BLaER1 (cell line): ENCODE measurements around the gene IL36G.

Experiments
- H3K27ac ChIP-seq: shearing (Covaris generic); formaldehyde crosslinking; 2 replicates; pipeline ENCODE4 v1.8.1; 2022
- H3K27me3 ChIP-seq: shearing (Covaris generic); formaldehyde crosslinking; 2 replicates; pipeline ENCODE4 v1.8.1; 2022
- H3K36me3 ChIP-seq: shearing (Covaris generic); formaldehyde crosslinking; 2 replicates; pipeline ENCODE4 v1.8.1; 2022
- H3K4me1 ChIP-seq: shearing (Covaris generic); formaldehyde crosslinking; 2 replicates; pipeline ENCODE4 v1.8.1; 2022
- H3K4me2 ChIP-seq: shearing (Covaris generic); formaldehyde crosslinking; 2 replicates; pipeline ENCODE4 v1.8.1; 2022
- H3K4me3 ChIP-seq: shearing (Covaris generic); formaldehyde crosslinking; 2 replicates; pipeline ENCODE4 v1.8.1; 2022
- H3K9ac ChIP-seq: shearing (Covaris generic); formaldehyde crosslinking; 2 replicates; pipeline ENCODE4 v1.8.1; 2022
- H3K9me3 ChIP-seq: shearing (Covaris generic); formaldehyde crosslinking; 2 replicates; pipeline ENCODE4 v1.8.1; 2022
- H4K20me1 ChIP-seq: shearing (Covaris generic); formaldehyde crosslinking; 2 replicates; pipeline ENCODE4 v1.8.1; 2022
- Cebpa-rat ChIP-seq: shearing (Covaris generic); IDR thresholded peaks from 2 replicates; pipeline ENCODE4 v1.8.1; 2022

Gene IL36G

DNA sequence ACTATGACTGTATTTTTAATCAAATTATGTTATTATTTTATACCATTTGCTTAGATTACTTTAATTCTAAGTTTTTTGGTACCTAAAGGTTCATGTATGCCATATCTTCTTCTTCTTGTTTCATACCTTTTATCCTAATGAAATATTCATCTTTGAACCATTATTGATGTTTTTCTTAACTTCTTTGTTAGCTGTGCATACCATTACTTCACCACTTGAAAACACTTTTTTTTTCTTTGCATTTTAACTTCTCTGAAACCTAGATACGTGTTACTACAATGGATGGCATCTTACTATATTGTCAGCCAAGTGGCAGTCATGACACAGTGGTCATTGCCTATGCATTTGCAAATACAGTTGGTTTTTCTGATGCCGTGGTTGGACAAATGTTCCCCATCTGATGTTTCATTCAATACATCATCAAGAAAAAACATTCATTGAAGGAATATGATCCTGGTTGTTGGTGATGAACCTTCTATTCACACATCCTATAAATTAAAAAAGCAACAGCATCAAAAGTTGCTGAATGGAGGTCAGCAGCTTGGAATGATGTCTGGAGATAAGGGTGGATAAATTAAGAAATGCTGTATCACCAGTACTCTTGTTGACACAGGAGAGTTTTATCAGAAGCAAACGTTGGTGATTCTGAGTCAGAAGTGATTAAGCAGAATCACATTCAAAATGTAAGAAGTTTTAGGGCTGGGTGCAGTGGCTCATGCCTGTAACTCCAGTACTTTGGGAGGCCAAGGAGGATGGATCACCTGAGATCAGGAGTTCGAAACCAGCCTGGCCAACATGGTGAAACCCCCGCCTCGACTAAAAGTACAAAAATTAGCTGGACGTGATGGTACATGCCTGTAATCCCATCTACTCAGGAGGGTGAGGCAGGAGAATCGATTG lies 34.9 kb downstream of the IL36G start:
- Histone ChIP-seq H3K27ac (no peak overlapping the region), H3K9ac (no peak overlapping the region), H3K4me1 (no peaks in the 10 kb centered on the region), H3K4me2 (no peak overlapping the region), H3K27me3 (no peaks in the 10 kb centered on the region), H4K20me1 (no peaks in the 10 kb centered on the region), H3K9me3 (no peaks in the 10 kb centered on the region), H3K36me3 (no peaks in the 10 kb centered on the region), H3K4me3 (no peak overlapping the region)
- no peak for TF ChIP-seq Cebpa-rat

- H3K4me2 ChIP-seq: no peak overlapping the region
- H3K4me3 ChIP-seq: no peak overlapping the region
- H3K36me3 ChIP-seq: no peaks in the 10 kb centered on the region
- no peaks in the 10 kb centered on the region for H4K20me1 ChIP-seq
- no peak overlapping the region for H3K9ac ChIP-seq
- H3K27ac ChIP-seq: no peak overlapping the region
- H3K9me3 ChIP-seq: no peaks in the 10 kb centered on the region
- H3K4me1 ChIP-seq: no peaks in the 10 kb centered on the region
- TF ChIP-seq Cebpa-rat: no peak
- H3K27me3 ChIP-seq: no peaks in the 10 kb centered on the region
Observed at GRCh38 chr2:113013336-113013661, 35.5 kb downstream of the IL36G start.

- H3K9ac ChIP-seq: no peak overlapping the region
- H4K20me1 ChIP-seq: no peaks in the 10 kb centered on the region
- no peaks in the 10 kb centered on the region for H3K27me3 ChIP-seq
- H3K4me1 ChIP-seq: no peaks in the 10 kb centered on the region
- peaks cover 4% of the 10 kb centered on the region; the same call in 1 of the 2 replicates for H3K9me3 ChIP-seq
- TF ChIP-seq Cebpa-rat: no peak
- H3K4me2 ChIP-seq: no peak overlapping the region
- H3K27ac ChIP-seq: no peak overlapping the region
- no peaks in the 10 kb centered on the region for H3K36me3 ChIP-seq
- no peak overlapping the region for H3K4me3 ChIP-seq
Observed at GRCh38 chr2:113014067-113014466, 36.3 kb downstream of the IL36G start.

DNA sequence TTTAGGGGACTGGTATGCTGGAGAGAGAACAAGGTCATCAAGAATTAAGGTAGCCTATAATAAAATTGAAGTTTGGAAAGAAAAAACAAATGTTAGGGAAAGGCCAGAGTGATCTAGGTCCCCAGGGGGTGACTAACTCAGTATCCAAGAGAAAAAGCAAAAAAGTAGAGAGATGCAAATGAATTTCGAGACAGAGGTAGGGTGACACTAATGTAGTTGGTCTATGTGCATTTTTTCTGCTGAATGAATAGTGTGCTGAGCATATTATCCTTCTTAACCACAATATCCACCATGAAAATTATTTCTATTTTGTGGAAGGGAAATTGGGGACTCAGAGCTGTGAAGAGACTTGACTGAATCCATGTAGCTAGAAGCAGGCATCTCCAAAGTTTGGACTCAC lies 37.2 kb downstream of the IL36G start:
- TF ChIP-seq Cebpa-rat: no peak
- H3K36me3 ChIP-seq: no peaks in the 10 kb centered on the region

DNA sequence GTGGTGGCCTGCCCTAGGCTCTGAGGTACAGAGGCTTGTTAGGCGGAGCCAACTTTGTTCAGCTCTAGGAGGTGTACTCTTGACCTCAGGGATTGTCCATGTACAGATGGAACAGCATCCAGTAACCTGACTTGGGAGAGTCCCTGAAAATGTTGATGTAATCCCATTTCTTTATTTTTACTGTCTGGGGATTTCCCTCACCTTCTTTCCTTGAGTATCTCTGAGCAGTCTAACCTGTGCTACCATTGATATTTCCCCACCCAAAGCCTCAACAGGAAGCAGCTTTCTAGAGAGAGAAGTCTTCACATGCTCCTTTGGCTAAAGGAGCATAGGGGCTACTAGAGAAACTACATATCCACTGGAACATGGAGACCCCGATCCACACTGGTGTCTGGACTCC lies 37.8 kb downstream of the IL36G start:
- Histone ChIP-seq H3K36me3 (no peaks in the 10 kb centered on the region), H4K20me1 (no peaks in the 10 kb centered on the region)

More for the DNA sequence above, 37.2 kb downstream of the IL36G start:
- H3K9ac ChIP-seq: no peak overlapping the region
- H4K20me1 ChIP-seq: no peaks in the 10 kb centered on the region
- peaks cover 4% of the 10 kb centered on the region; the same call in 1 of the 2 replicates for H3K9me3 ChIP-seq
- H3K4me2 ChIP-seq: no peak overlapping the region
- no peaks in the 10 kb centered on the region for H3K27me3 ChIP-seq
- H3K27ac ChIP-seq: no peak overlapping the region
- no peaks in the 10 kb centered on the region for H3K4me1 ChIP-seq
- no peak overlapping the region for H3K4me3 ChIP-seq

DNA sequence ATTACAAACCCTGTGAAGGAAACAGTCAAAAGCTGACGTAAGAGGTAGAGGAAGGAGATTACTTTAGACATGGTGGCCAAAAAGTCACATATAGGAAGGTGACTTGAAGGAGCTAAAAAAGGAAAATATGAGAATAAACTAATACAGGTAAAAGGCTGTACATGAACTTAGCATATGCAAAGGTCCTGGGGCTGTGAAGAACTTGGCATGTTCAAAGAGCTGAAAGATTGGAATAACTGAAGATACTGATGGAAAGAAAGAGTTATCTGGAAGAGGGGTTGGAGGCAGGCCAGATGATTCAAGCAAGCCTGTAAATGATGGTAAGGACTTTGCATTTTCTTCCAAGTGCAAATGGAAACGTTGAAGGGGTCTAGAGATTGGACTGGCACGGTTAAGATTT lies 40.7 kb downstream of the IL36G start:
- TF ChIP-seq Cebpa-rat: no peak
- Histone ChIP-seq H3K36me3 (no peaks in the 10 kb centered on the region), H3K9me3 (peaks cover 4% of the 10 kb centered on the region; the same call in 1 of the 2 replicates), H3K4me1 (no peaks in the 10 kb centered on the region), H3K27ac (no peak overlapping the region), H3K27me3 (no peaks in the 10 kb centered on the region), H3K4me2 (no peak overlapping the region), H3K9ac (no peak overlapping the region), H3K4me3 (no peak overlapping the region), H4K20me1 (no peaks in the 10 kb centered on the region)

More for the DNA sequence above, 37.8 kb downstream of the IL36G start:
- H3K27me3 ChIP-seq: no peaks in the 10 kb centered on the region
- no peak overlapping the region for H3K27ac ChIP-seq
- no peak overlapping the region for H3K4me3 ChIP-seq
- no peak overlapping the region for H3K9ac ChIP-seq
- H3K9me3 ChIP-seq: peaks cover 4% of the 10 kb centered on the region; the same call in 1 of the 2 replicates
- H3K4me1 ChIP-seq: no peaks in the 10 kb centered on the region
- TF ChIP-seq Cebpa-rat: no peak
- no peak overlapping the region for H3K4me2 ChIP-seq

- Histone ChIP-seq H3K4me2 (no peak overlapping the region), H4K20me1 (no peaks in the 10 kb centered on the region), H3K9ac (no peak overlapping the region), H3K4me1 (peaks cover 6% of the 10 kb centered on the region; the same call in 1 of the 2 replicates), H3K9me3 (peaks cover 4% of the 10 kb centered on the region; the same call in 1 of the 2 replicates), H3K27ac (no peak overlapping the region), H3K4me3 (no peak overlapping the region), H3K27me3 (no peaks in the 10 kb centered on the region), H3K36me3 (no peaks in the 10 kb centered on the region)
- TF ChIP-seq Cebpa-rat: no peak
Observed at GRCh38 chr2:113021312-113021711, 43.5 kb downstream of the IL36G start.

- H3K36me3 ChIP-seq: no peaks in the 10 kb centered on the region
- H3K9ac ChIP-seq: no peak overlapping the region
- peaks cover 6% of the 10 kb centered on the region; the same call in 1 of the 2 replicates for H3K4me1 ChIP-seq
- no peak for TF ChIP-seq Cebpa-rat
- H4K20me1 ChIP-seq: no peaks in the 10 kb centered on the region
- no peak overlapping the region for H3K27ac ChIP-seq
- H3K4me2 ChIP-seq: no peak overlapping the region
- no peak overlapping the region for H3K4me3 ChIP-seq
- H3K9me3 ChIP-seq: no peaks in the 10 kb centered on the region
- no peaks in the 10 kb centered on the region for H3K27me3 ChIP-seq
Observed at GRCh38 chr2:113024764-113025163, 47.0 kb downstream of the IL36G start.

GRCh38 chr2:113025737-113026136 lies 47.9 kb downstream of the IL36G start:
- no peaks in the 10 kb centered on the region for H3K27me3 ChIP-seq
- TF ChIP-seq Cebpa-rat: no peak
- no peak overlapping the region for H3K9ac ChIP-seq
- no peak overlapping the region; the same call in 1 of the 2 replicates for H3K4me2 ChIP-seq
- H3K9me3 ChIP-seq: no peaks in the 10 kb centered on the region
- no peaks in the 10 kb centered on the region for H4K20me1 ChIP-seq
- H3K27ac ChIP-seq: no peak overlapping the region
- H3K4me1 ChIP-seq: peaks cover 6% of the 10 kb centered on the region; the same call in 1 of the 2 replicates
- no peak overlapping the region for H3K4me3 ChIP-seq
- H3K36me3 ChIP-seq: no peaks in the 10 kb centered on the region

- peaks cover 6% of the 10 kb centered on the region; the same call in 1 of the 2 replicates for H3K4me1 ChIP-seq
- H3K27ac ChIP-seq: no peak overlapping the region
- no peaks in the 10 kb centered on the region for H3K27me3 ChIP-seq
- no peaks in the 10 kb centered on the region for H3K9me3 ChIP-seq
- H4K20me1 ChIP-seq: no peaks in the 10 kb centered on the region
- no peak overlapping the region for H3K9ac ChIP-seq
- TF ChIP-seq Cebpa-rat: no peak
- no peak overlapping the region for H3K4me3 ChIP-seq
- H3K4me2 ChIP-seq: no peak overlapping the region
- no peaks in the 10 kb centered on the region for H3K36me3 ChIP-seq
Observed at GRCh38 chr2:113027691-113028090, 49.9 kb downstream of the IL36G start.
